HG02759 (cell line): ENCODE measurements around the gene MBD5.

Experiments used
- ATAC-seq: cut with Tn5 transposase; IDR thresholded peaks from one replicate; pipeline ENCODE4 v1.9.1; 2021; ENCODE audit warnings: mild to moderate bottlenecking, moderate library complexity; ENCODE audit not compliant: unreplicated experiment

The MBD5 gene

GRCh38 chr2:148299616-148300015 is 278.7 kb downstream of the MBD5 start:
- ATAC-seq, result no peak

GRCh38 chr2:148300544-148300943 is 279.7 kb downstream of the MBD5 start:
- no peak for ATAC-seq

GRCh38 chr2:148301362-148301761 is 280.5 kb downstream of the MBD5 start:
- ATAC-seq, result no peak

- ATAC-seq, result no peak
These were observed 281.6 kb downstream of the MBD5 start for GRCh38 chr2:148302526-148302925.

- no peak for ATAC-seq
These were observed 282.3 kb downstream of the MBD5 start for GRCh38 chr2:148303161-148303560.

- ATAC-seq, result no peak
These were observed 284.6 kb downstream of the MBD5 start for GRCh38 chr2:148305476-148305875.

GRCh38 chr2:148306027-148306426 is 285.1 kb downstream of the MBD5 start:
- ATAC-seq, result no peak

- ATAC-seq, result no peak
These were observed 296.7 kb downstream of the MBD5 start for GRCh38 chr2:148317598-148317997.

GRCh38 chr2:148338541-148338940 is 317.6 kb downstream of the MBD5 start:
- ATAC-seq, result no peak

GRCh38 chr2:148342086-148342485 is 321.2 kb downstream of the MBD5 start:
- no peak for ATAC-seq

GRCh38 chr2:148350199-148350598 is 329.3 kb downstream of the MBD5 start:
- ATAC-seq, result no peak

GRCh38 chr2:148351437-148352143 is 330.7 kb downstream of the MBD5 start:
- no peak for ATAC-seq

GRCh38 chr2:148358375-148358774 is 337.5 kb downstream of the MBD5 start:
- ATAC-seq, result no peak

- no peak for ATAC-seq
These were observed 339.8 kb downstream of the MBD5 start for GRCh38 chr2:148360662-148361061.

- ATAC-seq, result no peak
These were observed 341.4 kb downstream of the MBD5 start for GRCh38 chr2:148362144-148362796.

GRCh38 chr2:148375214-148375613 is 354.3 kb downstream of the MBD5 start:
- ATAC-seq, result no peak

- ATAC-seq, result no peak
These were observed 370.4 kb downstream of the MBD5 start for GRCh38 chr2:148391324-148391723.

GRCh38 chr2:148402786-148403185 is 381.9 kb downstream of the MBD5 start:
- no peak for ATAC-seq

- ATAC-seq, result no peak
These were observed 390.0 kb downstream of the MBD5 start for GRCh38 chr2:148410899-148411298.

- no peak for ATAC-seq
These were observed 395.4 kb downstream of the MBD5 start for GRCh38 chr2:148416248-148416647.

GRCh38 chr2:148430101-148430500 is 409.2 kb downstream of the MBD5 start:
- no peak for ATAC-seq

- no peak for ATAC-seq
These were observed 427.0 kb downstream of the MBD5 start for GRCh38 chr2:148447877-148448276.

- no peak for ATAC-seq
These were observed 429.6 kb downstream of the MBD5 start for GRCh38 chr2:148450531-148450930.
